ENCODE data around the gene HOXD1. TPM values are rescaled to one million over a fixed set of nuclear protein-coding genes. Genes with fewer than 3 reads are reported as not detected.

HOXD1 gene
- total RNA-seq, 2 experiments from 2014 or later: not detected

DNA sequence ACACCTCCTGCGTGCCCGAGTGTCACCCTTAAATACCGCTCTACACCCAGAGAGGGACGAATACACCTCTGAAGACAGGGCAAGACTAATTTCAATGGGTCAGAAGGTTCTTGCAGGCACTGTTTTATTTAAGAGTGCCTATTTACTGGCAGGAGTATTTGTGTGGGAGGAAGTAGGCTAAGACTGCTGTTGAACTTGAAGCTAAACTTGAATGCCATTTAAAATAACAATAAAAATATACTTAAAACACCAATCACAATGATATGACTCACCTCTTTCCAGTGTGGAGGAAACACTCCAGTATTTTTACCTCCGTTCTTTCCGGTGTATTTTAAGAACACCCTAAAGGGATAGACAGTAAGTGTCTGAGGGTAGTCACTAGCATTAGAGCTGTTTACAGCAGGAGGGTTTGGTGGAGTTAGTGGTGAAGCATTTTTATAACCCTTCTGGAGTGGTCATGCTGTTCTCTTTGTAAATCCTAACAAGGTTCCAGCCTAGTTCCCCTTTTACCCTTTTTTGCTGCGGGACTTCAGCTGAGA is 9.6 kb upstream of the HOXD1 start:
- POLR2A ChIA-PET: no interaction called here
- CTCF ChIA-PET: interaction anchor here (1.2 to 2.5 kb wide), 2 partner anchors 9 to 52 kb away, joined by 3 to 6 read pairs; no protein-coding TSS in a partner anchor
- intact Hi-C loops (cut with micrococcal nuclease): no loop called here
- ATAC-seq (no peak), DNase-seq (no peak)
- TF ChIP-seq, protein P1, sequence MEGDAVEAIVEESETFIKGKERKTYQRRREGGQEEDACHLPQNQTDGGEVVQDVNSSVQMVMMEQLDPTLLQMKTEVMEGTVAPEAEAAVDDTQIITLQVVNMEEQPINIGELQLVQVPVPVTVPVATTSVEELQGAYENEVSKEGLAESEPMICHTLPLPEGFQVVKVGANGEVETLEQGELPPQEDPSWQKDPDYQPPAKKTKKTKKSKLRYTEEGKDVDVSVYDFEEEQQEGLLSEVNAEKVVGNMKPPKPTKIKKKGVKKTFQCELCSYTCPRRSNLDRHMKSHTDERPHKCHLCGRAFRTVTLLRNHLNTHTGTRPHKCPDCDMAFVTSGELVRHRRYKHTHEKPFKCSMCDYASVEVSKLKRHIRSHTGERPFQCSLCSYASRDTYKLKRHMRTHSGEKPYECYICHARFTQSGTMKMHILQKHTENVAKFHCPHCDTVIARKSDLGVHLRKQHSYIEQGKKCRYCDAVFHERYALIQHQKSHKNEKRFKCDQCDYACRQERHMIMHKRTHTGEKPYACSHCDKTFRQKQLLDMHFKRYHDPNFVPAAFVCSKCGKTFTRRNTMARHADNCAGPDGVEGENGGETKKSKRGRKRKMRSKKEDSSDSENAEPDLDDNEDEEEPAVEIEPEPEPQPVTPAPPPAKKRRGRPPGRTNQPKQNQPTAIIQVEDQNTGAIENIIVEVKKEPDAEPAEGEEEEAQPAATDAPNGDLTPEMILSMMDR (IDR thresholded peaks at IDR 0.05): no peak
- Mint-ChIP-seq H3K27ac (no peak overlapping the region), H3K27me3 (peaks cover 78% of the 10 kb centered on the region), H3K4me1 (ENCODE audit: low read depth) (peaks cover 9% of the 10 kb centered on the region), H3K9me3 (no peaks in the 10 kb centered on the region), H3K4me3 (no peak overlapping the region), H3K36me3 (ENCODE audit: low read depth) (no peaks in the 10 kb centered on the region)

DNA sequence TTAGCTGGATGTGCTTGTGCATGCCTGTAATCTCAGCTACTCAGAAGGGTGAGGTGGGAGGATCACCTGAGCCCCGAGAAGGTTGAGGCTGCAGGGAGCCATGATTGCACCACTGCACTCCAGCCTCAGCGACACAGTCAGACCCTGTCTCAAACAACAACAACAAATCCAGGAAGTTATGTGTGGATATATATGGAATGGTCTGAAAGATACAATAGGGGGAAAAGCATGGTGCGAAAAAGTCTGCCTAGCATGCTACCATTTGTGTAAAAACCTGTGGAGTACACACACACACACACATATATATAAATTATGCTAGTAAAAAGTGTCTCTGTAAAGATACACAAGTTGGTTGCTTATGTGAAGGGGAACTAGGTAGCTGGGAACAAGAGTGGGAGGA is 6.9 kb upstream of the HOXD1 start:
- intact Hi-C loops (cut with micrococcal nuclease): no loop called here
- CTCF ChIA-PET: no interaction called here
- peaks cover 1% of the 10 kb centered on the region for H3K36me3 Mint-ChIP-seq (ENCODE audit: low read depth)

DNA sequence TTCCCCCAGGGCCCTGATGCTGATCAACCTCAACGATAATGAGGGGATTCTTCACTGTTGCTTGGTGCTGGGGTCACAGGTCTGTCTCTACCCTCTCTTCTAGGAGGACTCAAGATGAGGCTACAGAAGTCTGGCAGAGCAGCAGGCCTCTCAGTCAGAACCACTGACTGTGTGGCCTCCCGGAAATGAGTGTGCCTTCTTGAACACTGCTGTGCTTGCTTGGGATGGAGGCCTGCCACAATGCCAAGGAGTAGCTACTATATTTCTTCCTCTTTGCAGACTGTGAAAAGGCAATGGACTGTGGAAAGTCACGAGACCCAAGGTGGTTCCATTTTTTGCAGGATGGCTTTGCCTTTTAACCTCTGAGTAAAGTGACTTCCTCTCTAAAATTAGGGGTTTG is 5.8 kb upstream of the HOXD1 start:
- Mint-ChIP-seq H3K27ac (no peak overlapping the region), H3K4me1 (ENCODE audit: low read depth) (peaks cover 8% of the 10 kb centered on the region)
- TF ChIP-seq, protein P1 (IDR thresholded peaks at IDR 0.05): no peak

More for the DNA sequence above, 6.9 kb upstream of the HOXD1 start:
- Mint-ChIP-seq H3K27me3 (peaks cover 69% of the 10 kb centered on the region), H3K4me1 (ENCODE audit: low read depth) (peaks cover 3% of the 10 kb centered on the region), H3K4me3 (no peak overlapping the region), H3K27ac (no peak overlapping the region), H3K9me3 (no peaks in the 10 kb centered on the region)
- no peak for DNase-seq
- POLR2A ChIA-PET: no interaction called here
- TF ChIP-seq, protein P1 (IDR thresholded peaks at IDR 0.05): no peak
- no peak for ATAC-seq

DNA sequence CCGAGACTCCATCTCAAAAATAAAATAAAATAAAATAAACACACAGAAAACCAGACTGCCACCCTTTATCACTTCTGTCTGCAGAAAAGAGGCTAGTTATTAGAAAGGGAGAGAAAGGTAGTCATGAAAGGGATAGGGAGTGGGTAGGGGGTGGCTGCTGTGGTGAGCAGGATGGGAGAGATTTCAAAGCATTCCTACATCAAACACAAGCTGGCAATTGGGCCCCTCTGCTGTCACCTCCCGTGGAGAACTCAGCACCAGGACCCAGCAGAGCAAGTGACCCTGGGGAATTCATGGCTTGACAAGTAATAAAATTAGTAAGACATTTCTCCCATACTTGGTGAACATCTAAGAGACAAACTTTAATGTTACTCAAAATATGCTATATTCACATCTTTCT is 3.7 kb upstream of the HOXD1 start:
- ATAC-seq: no peak
- ChIA-PET POLR2A (no interaction called here), CTCF (no interaction called here)
- no peak overlapping the region for H3K27ac Mint-ChIP-seq
- H3K4me1 Mint-ChIP-seq (ENCODE audit: low read depth): peaks cover 14% of the 10 kb centered on the region
- no peak for DNase-seq
- peaks cover 1% of the 10 kb centered on the region for H3K36me3 Mint-ChIP-seq (ENCODE audit: low read depth)
- no peak overlapping the region for H3K4me3 Mint-ChIP-seq
- H3K27me3 Mint-ChIP-seq: peaks cover 65% of the 10 kb centered on the region
- TF ChIP-seq, protein P1 (IDR thresholded peaks at IDR 0.05): no peak
- intact Hi-C loops (cut with micrococcal nuclease): no loop called here
- H3K9me3 Mint-ChIP-seq: no peaks in the 10 kb centered on the region

More for the DNA sequence above, 5.8 kb upstream of the HOXD1 start:
- intact Hi-C loops (cut with micrococcal nuclease): no loop called here
- peaks cover 68% of the 10 kb centered on the region for H3K27me3 Mint-ChIP-seq
- DNase-seq (no peak), ATAC-seq (no peak)
- H3K9me3 Mint-ChIP-seq: no peaks in the 10 kb centered on the region
- peaks cover 1% of the 10 kb centered on the region for H3K36me3 Mint-ChIP-seq (ENCODE audit: low read depth)
- CTCF ChIA-PET: no interaction called here
- H3K4me3 Mint-ChIP-seq: no peak overlapping the region
- POLR2A ChIA-PET: no interaction called here

DNA sequence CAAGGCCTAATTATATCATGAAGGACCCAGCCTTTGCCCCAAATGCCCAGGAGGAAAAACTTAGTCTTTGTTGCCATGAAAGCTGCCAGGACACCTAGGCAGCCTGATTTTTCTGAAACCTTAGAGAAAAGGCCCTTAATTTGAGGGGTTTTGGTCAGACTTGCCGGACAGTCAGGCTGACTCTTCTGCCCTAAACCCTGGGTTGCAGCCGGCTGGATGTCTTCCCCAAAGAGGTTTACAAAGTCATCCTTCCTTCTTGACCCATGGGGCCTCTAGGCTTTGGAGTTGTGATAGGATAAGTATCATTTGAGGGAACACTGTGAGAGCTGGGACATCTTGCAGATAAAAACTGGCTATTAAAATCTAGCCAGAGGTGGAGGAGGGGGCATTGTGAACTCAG is 2.4 kb upstream of the HOXD1 start:
- intact Hi-C loops (cut with micrococcal nuclease): no loop called here
- peaks cover 63% of the 10 kb centered on the region for H3K27me3 Mint-ChIP-seq
- no peak overlapping the region for H3K27ac Mint-ChIP-seq
- peaks cover 1% of the 10 kb centered on the region for H3K36me3 Mint-ChIP-seq (ENCODE audit: low read depth)
- H3K4me1 Mint-ChIP-seq (ENCODE audit: low read depth): peaks cover 15% of the 10 kb centered on the region
- TF ChIP-seq, protein P1 (IDR thresholded peaks at IDR 0.05): no peak
- ATAC-seq: no peak
- H3K9me3 Mint-ChIP-seq: no peaks in the 10 kb centered on the region
- no peak overlapping the region for H3K4me3 Mint-ChIP-seq
- no peak for DNase-seq
- POLR2A ChIA-PET: no interaction called here
- CTCF ChIA-PET: interaction anchor here (1.9 kb wide), 1 partner anchor 269 kb away, joined by 5 read pairs; no protein-coding TSS in a partner anchor

All from activated CD8-positive, alpha-beta T cell treated with anti-CD3 and anti-CD28 coated beads for 36 hours (primary cell).